HEK293T (cell line): ENCODE results near the gene KRTAP13-4.
A peak's percentile ranks its signal among the peaks of the same experiment; 100 is the strongest.

Experiments used
- CTCF ChIA-PET: fragments of 350-600 bp; formaldehyde crosslinking; extraction: SDS; loops from one replicate; lab custom pipeline; 2021; ENCODE audit warnings: antibody characterized with exemption, inconsistent platforms; lab: Yijun Ruan, JAX
- POLR2A ChIA-PET: fragments of 350-600 bp; formaldehyde crosslinking; extraction: SDS; loops from one replicate; lab custom pipeline; 2020; ENCODE audit warnings: antibody characterized with exemption, inconsistent platforms; lab: Yijun Ruan, JAX
- DNase-seq: peaks from one replicate; pipeline ENCODE4 v3.0.0; 2012; ENCODE audit warnings: mixed read lengths; ENCODE audit errors: extremely low spot score
- ARNT ChIP-seq: fragments of 450-650 bp; IDR thresholded peaks from 2 replicates; pipeline ENCODE4 v1.6.1; 2017; ENCODE audit warnings: mild to moderate bottlenecking
- BHLHE40 ChIP-seq: fragments of 450-650 bp; IDR thresholded peaks from 2 replicates; pipeline ENCODE4 v1.6.1; 2016; ENCODE audit warnings: mild to moderate bottlenecking, moderate library complexity, borderline replicate concordance
- CTBP1 ChIP-seq: fragments of 450-650 bp; IDR thresholded peaks from 2 replicates; pipeline ENCODE4 v1.6.1; 2016; ENCODE audit warnings: borderline replicate concordance
- ELF4 ChIP-seq: fragments of 450-650 bp; IDR thresholded peaks from 2 replicates; pipeline ENCODE4 v1.6.1; 2017; ENCODE audit warnings: antibody characterized with exemption
- FOXA1 ChIP-seq: fragments of 450-650 bp; IDR thresholded peaks from 2 replicates; pipeline ENCODE4 v1.6.1; 2016; ENCODE audit warnings: mild to moderate bottlenecking
- FOXK2 ChIP-seq: fragments of 450-650 bp; IDR thresholded peaks from 2 replicates; pipeline ENCODE4 v1.6.1; 2016; ENCODE audit warnings: mild to moderate bottlenecking
- FOXM1 ChIP-seq: fragments of 450-650 bp; IDR thresholded peaks from 2 replicates; pipeline ENCODE4 v1.6.1; 2017; ENCODE audit warnings: mild to moderate bottlenecking, borderline replicate concordance
- HDGF ChIP-seq: fragments of 450-650 bp; IDR thresholded peaks from 2 replicates; pipeline ENCODE4 v1.6.1; 2017; ENCODE audit warnings: antibody characterized with exemption, borderline replicate concordance
- L3MBTL2 ChIP-seq: fragments of 450-650 bp; conservative IDR thresholded peaks from 2 replicates; pipeline ENCODE4 v1.6.1; 2016; ENCODE audit warnings: mild to moderate bottlenecking
- LEF1 ChIP-seq: fragments of 450-650 bp; IDR thresholded peaks from 2 replicates; pipeline ENCODE4 v1.6.1; 2017; ENCODE audit warnings: mild to moderate bottlenecking, borderline replicate concordance
- NFRKB ChIP-seq: fragments of 450-650 bp; IDR thresholded peaks from 2 replicates; pipeline ENCODE4 v1.6.1; 2016; ENCODE audit warnings: mild to moderate bottlenecking, moderate library complexity
- SP1 ChIP-seq: fragments of 450-650 bp; IDR thresholded peaks from 2 replicates; pipeline ENCODE4 v1.6.1; 2017
- SUZ12 ChIP-seq: fragments of 450-650 bp; IDR thresholded peaks from 2 replicates; pipeline ENCODE4 v1.6.1; 2016; ENCODE audit warnings: mild to moderate bottlenecking
- TARDBP ChIP-seq: fragments of 450-650 bp; IDR thresholded peaks from 2 replicates; pipeline ENCODE4 v1.6.1; 2016
- ZNF384 ChIP-seq: fragments of 450-650 bp; IDR thresholded peaks from 2 replicates; pipeline ENCODE4 v1.6.1; 2016
- TF ChIP-seq, protein P1 (sequence below): fragments of 450-650 bp; IDR thresholded peaks from 2 replicates; pipeline ENCODE4 v1.6.1; 2016

Gene KRTAP13-4, protein sequence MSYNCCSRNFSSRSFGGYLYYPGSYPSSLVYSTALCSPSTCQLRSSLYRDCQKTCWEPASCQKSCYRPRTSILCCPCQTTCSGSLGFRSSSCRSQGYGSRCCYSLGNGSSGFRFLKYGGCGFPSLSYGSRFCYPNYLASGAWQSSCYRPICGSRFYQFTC

DNA sequence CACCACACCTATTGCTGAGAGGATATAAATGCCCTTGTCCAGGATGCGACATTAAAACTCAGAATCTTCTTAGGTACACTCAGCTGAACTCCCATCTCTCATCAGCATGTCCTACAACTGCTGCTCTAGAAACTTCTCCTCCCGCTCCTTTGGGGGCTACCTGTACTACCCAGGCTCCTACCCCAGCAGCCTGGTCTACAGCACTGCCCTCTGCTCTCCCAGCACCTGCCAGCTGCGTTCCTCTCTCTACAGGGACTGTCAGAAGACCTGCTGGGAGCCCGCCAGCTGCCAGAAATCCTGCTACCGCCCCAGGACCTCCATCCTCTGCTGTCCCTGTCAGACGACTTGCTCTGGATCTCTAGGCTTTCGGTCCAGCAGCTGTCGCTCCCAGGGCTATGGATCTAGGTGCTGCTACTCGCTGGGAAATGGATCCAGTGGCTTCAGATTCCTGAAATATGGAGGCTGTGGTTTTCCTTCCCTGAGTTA is at the start of gene KRTAP13-4:
Gene KRTAP13-4 (plus strand): TSS at position 51 of the 486 bp plus-strand sequence. CDS start 56 bp downstream, at position 107.
- ChIA-PET CTCF (no interaction called here), POLR2A (no interaction called here)
- no peak for DNase-seq
- no peak for TF ChIP-seq ARNT
- no peak for TF ChIP-seq BHLHE40
- TF ChIP-seq CTBP1: no peak

DNA sequence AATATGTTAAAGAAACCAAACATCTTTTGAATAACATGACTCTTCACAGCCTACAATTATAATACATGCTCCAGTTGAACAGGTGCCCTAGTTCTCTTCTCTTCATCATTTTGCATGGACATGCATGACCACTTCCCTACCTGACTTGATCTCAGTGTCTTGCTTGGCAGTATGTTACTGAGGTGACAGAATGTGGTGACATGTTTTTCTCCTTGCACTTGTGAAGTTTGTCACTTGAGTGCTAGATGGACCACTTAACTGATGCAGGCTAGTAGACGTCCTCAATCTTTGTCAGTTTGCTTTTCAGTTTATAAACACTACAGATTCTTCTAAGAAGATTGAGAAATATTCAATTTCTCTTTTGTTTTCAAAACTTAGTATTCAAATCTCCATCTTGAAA is 47.8 kb upstream of the KRTAP13-4 start:
- no peak for DNase-seq
- TF ChIP-seq FOXA1 (no peak), CTBP1 (no peak)
- CTCF ChIA-PET: no interaction called here
- POLR2A ChIA-PET: no interaction called here

DNA sequence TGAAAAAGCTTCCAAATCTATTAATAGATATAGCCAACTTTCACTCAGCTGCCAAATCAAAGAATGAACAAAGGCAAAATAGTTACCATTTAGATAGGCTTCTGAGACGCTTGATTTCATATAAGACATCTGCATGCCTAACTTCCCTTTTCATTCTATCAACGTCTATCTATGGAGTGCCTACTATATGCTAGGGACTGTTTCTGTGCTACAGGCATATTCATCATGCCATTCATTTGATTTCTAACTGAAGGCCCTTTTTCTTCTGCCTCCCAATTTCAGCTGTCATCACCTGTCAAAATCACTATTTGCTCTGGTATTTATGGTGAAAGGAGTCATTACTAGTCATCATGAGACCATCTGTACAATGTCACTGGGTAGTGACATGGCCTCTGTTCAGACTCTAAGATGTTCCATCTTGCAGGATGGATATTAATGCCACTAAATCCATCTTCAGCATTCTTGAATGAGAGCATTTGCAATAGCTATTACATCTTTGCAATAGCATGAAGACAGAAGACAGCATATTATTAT is 38.5 kb upstream of the KRTAP13-4 start:
- CTCF ChIA-PET: no interaction called here
- POLR2A ChIA-PET: no interaction called here
- no peak for DNase-seq
- TF ChIP-seq ZNF384 (no peak), SP1 (no peak), FOXM1 (no peak), LEF1 (no peak)
- TF ChIP-seq, protein P1, sequence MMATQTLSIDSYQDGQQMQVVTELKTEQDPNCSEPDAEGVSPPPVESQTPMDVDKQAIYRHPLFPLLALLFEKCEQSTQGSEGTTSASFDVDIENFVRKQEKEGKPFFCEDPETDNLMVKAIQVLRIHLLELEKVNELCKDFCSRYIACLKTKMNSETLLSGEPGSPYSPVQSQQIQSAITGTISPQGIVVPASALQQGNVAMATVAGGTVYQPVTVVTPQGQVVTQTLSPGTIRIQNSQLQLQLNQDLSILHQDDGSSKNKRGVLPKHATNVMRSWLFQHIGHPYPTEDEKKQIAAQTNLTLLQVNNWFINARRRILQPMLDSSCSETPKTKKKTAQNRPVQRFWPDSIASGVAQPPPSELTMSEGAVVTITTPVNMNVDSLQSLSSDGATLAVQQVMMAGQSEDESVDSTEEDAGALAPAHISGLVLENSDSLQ: no peak

DNA sequence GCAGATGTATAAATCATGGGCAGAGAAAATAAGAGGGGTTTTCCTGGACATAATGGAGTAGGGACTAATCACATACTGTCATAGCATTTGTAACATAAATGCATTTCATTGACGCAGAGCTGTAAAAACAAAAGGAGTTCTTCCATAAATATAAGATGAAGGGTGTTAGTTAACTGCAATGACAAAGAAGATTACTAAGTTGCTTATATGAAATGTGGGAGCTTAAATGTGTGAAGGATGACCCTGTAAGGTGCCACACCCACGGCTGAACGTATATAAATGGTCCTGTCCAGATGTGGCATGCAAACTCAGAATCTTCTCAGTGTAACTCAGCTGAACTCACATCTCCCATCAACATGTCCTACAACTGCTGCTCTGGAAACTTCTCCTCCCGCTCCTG is 34.3 kb upstream of the KRTAP13-4 start, which contains the start of gene KRTAP13-1:
Gene KRTAP13-1 (plus strand): TSS at position 301 of the 400 bp plus-strand sequence. CDS start 56 bp downstream, at position 357.
- no peak for TF ChIP-seq BHLHE40
- no peak for TF ChIP-seq ELF4
- TF ChIP-seq CTBP1: no peak
- CTCF ChIA-PET: no interaction called here
- DNase-seq: no peak
- POLR2A ChIA-PET: no interaction called here

DNA sequence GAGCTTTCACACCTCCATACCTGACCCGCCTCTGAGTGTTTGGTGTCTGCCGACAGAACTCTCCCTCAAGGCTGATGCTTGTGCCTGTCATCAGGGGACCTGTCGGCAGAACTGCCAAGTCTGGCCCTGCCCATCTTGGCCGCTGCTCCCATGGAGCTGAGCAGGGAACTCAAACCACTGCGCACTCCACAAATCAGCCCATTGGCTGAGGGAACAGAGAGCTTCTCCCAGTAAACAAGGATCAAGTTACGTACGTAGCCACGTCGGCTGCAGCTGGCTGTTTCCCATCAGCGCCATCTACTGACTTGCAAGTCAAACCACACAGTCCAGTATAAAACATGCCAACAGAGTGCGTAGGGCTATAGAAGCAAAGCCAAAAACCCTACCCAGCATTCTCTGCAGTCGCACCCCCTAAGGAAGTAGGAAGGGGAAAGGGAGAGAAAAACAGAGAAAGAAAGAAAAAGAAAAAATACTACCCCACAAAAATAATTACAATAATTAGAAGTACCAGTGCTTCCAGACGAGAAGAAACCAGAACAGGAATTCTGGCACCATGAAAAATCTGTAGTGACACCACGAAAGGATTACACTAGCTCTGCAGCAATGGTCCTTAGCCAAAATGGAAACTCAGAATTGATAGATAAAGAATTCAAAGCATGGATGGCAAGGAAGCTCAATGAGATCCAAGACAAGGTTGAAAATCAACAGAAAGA is 21.1 kb upstream of the KRTAP13-4 start:
- ChIA-PET CTCF (interaction anchor here (0.6 to 1.1 kb wide), 8 partner anchors 24 to 668 kb away, joined by 3 to 6 read pairs (median 4); partner anchors contain the start of gene KRTAP23-1), POLR2A (no interaction called here)
- peak; percentile 69 for DNase-seq
- 0 out of 2 replicates have a peak, but pooled peaks have one; percentile 28 for TF ChIP-seq L3MBTL2
- TF ChIP-seq FOXK2: peak; percentile 69; the same call in 1 of the 2 replicates
- no peak for TF ChIP-seq ELF4

DNA sequence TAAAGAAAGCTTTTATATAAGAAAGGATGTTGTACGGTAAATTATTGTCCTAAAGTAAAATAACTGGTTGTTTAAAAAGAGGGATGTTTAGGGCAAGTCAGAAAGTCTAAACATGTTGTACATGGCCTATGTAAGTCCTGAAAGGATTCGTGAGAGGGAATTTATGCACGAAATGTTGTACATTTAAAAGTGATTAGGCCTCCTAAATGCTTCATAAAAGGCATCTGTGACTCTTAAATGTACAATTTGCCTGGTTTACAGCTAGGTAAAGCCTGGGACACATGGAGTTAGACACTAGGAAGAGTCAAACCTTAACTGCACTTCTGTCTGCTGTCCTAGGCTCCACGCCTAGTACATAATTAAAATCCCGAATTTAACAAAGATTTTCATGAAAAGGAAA is 14.0 kb upstream of the KRTAP13-4 start:
- CTCF ChIA-PET: no interaction called here

DNA sequence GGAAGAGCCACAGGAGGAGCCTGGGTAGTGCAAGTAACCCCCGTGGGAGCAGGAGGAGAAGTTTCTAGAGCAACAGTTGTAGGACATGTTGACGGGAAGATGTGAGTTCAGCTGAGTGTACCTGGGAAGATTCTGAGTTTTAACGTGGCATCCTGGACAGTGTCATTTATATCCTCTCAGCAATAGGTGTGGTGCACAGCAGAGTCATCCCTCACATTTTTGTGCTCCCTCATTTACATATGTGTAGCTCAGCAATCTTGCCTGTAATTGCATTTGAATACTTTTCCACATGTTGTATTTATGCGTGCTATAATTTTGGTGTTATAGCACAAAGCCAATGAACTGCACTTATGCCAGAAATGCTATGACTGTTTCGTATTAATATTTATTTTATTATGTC is 4.2 kb upstream of the KRTAP13-4 start, which contains the start of gene KRTAP13-3:
Gene KRTAP13-3 (minus strand): TSS at position 101 of the 400 bp plus-strand sequence. CDS start 14 bp downstream, at position 87.
- CTCF ChIA-PET: no interaction called here
- TF ChIP-seq SUZ12 (no peak), ZNF384 (no peak), LEF1 (no peak), TARDBP (no peak), HDGF (no peak), SP1 (no peak), CTBP1 (no peak), FOXA1 (no peak), BHLHE40 (no peak), FOXK2 (no peak), NFRKB (no peak), ARNT (no peak)
- TF ChIP-seq, protein P1: no peak
- POLR2A ChIA-PET: no interaction called here
- no peak for DNase-seq

More for the DNA sequence above, 14.0 kb upstream of the KRTAP13-4 start:
- TF ChIP-seq, protein P1: no peak
- TF ChIP-seq LEF1 (no peak), FOXA1 (no peak), ZNF384 (no peak)
- POLR2A ChIA-PET: no interaction called here
- no peak for DNase-seq
